GM20431 (cell line): ENCODE data around the gene TLE6.

ENCODE experiments used
- in situ Hi-C: fragments of 300-500 bp; cut with MseI, MboI; formaldehyde crosslinking; loops from one replicate; pipeline ENCODE4 v1.15.0; 2020; ENCODE audit warnings: low sequenced_read_pairs; ENCODE audit not compliant: unreplicated experiment

The TLE6 gene

DNA sequence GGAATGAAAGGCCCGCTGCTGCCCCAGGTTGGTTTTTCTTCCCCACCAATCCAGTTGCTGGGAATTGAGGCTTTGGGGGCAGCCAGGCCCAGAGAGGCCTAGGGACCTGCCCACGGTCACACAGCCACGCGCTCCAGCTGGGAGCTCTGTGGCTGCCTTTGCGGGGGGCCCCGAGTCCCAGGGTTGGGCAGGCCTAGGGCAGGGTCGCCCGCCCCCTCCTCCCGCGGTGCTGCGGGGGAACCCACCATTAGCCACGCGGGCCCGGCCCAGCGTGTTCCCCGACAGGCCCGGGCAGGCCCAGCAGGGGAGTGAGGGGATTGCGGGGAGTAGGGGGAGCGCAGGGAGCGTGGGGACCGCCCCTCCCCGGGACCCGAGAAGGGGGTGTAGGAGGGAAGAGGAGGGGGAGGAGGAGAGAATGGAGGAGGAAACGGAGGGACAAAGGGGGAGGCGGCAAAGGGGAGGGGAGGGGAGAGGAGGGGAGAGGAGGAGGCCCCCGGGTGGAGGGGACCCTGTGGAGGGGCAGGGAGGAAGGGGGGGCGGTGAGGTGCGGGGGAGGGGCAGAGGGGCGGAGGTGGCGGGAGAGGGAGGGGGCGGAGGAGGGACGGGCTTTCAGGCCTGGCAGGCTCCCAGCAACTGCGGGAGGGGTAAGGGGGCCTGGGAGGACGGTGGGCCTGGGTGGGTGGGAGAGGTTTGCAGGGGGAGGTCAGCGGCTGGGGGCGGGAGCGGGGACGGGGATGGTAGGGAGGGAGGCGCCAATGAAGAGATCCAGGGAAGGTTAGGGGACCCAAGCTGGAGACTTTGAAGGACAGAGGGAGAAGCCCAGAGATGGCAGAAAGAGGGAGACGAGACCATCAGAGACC, 64.6 kb downstream of the TLE6 start:
- in situ Hi-C loops = no loop called here

- in situ Hi-C loops = no loop called here
These were observed 65.4 kb downstream of the TLE6 start for GRCh38 chr19:3042621-3043267.
